Esophagus (tissue), 2 donors: ENCODE results near the gene CHCHD4. TPM values are rescaled to one million over a fixed set of nuclear protein-coding genes. Genes with fewer than 3 reads are reported as not detected.

Source experiments
- H3K27ac ChIP-seq, 2 donors: one replicate each; pipeline ENCODE4 v1.5.1; 2013; ENCODE audit warnings: low read depth in 2 of 2, mild to moderate bottlenecking in 2 of 2, inconsistent platforms in 1 of 2, low read length in 1 of 2, moderate library complexity in 1 of 2
- H3K27me3 ChIP-seq, 2 donors: one replicate each; pipeline ENCODE4 v1.6.1; 2013; ENCODE audit warnings: low read length in 2 of 2, control low read depth in 1 of 2, mild to moderate bottlenecking in 1 of 2; ENCODE audit not compliant: insufficient read depth in 2 of 2, control insufficient read depth in 1 of 2
- H3K36me3 ChIP-seq, 2 donors: one replicate each; pipeline ENCODE4 v1.6.1; 2013; ENCODE audit warnings: low read length in 1 of 2; ENCODE audit not compliant: control insufficient read depth in 2 of 2, insufficient read depth in 2 of 2
- H3K4me1 ChIP-seq, 2 donors: one replicate each; pipeline ENCODE4 v1.6.1; 2013; ENCODE audit warnings: low read length in 1 of 2; ENCODE audit not compliant: control insufficient read depth in 2 of 2, insufficient read depth in 2 of 2
- H3K4me3 ChIP-seq, 2 donors: one replicate each; pipeline ENCODE4 v1.5.1; 2013; ENCODE audit warnings: low read length in 2 of 2, mild to moderate bottlenecking in 2 of 2, low read depth in 1 of 2, moderate library complexity in 1 of 2
- H3K9me3 ChIP-seq, 2 donors: one replicate each; pipeline ENCODE4 v1.6.1; 2013; ENCODE audit warnings: mild to moderate bottlenecking in 2 of 2, low read depth in 1 of 2, low read length in 1 of 2, moderate library complexity in 1 of 2; ENCODE audit not compliant: control insufficient read depth in 2 of 2, insufficient read depth in 1 of 2
- WGBS, 2 donors: extraction: QIAGEN DNeasy Blood & Tissue Kit; methylation state at CpG; one replicate each; pipeline ENCODE4 v1.1.7; 2013; 5-methylcytosine and 5-hydroxymethylcytosine counted together
- polyA plus RNA-seq, 2 donors: library from polyadenylated mRNA; stranded (reverse); fragments of 200-250 nt; gene quantifications; one replicate each; pipeline ENCODE4 v1.2.3, GENCODE V29; 2013
- donor health status: healthy with polysubstance abuse.
- donor health status: Bipolar disorder and iron deficiency.

The CHCHD4 gene
- polyA plus RNA-seq, 2 donors, result 6.5 to 14.9 TPM

DNA sequence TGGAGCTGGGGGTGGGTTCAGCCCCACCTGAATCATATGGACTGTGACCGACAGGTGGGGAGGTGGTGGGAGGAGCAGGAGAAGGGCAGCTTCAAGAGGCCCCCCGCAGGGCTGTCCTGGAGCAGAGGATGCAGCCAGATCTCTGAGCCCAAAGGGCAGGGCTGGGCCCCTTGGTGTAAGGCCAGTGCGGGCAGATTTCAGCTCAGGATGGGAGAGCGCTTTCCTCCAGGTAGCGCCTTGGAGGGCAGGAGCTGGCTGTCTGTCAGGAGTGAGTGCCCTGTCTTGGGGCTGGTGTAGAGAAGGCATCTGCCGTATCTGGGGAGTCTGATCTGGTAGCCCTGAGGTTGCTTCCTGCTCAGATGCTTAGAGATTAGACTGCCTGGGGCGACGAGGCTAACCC lies 7.5 kb upstream of the CHCHD4 start:
- Histone ChIP-seq H3K4me1 (peaks cover 2 to 20% of the 10 kb centered on the region in 2 donors), H3K9me3 (no peaks in the 10 kb centered on the region), H3K4me3 (no peak overlapping the region), H3K36me3 (peaks cover 27 to 71% of the 10 kb centered on the region in 2 donors), H3K27me3 (no peaks in the 10 kb centered on the region), H3K27ac (no peak overlapping the region)
- 88 to 89% methylated on average over 8 of the region's 8 CpGs for WGBS, 2 donors

DNA sequence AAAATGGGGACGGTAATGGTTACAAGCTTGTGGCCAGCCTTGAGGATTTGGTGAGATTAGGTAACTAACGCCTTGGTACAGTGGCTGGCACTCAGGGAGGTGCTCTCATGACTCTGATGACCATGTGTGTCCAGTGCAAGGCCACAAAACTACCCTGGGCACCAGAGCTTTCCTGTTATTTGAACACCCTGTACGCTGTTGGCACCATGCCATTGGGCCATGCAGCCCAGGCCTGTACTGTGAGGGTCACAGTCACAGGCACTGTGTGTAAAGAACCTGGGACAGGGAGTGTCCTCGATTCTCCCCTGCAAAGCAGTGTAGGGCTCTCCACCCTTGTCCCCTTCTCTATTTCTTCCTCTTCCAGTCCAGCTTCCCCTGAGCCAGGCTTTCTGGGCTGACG lies 6.5 kb upstream of the CHCHD4 start:
- no peak overlapping the region for H3K4me3 ChIP-seq
- WGBS, 2 donors, result 77 to 80% methylated on average over 5 of the region's 5 CpGs
- no peak overlapping the region for H3K27ac ChIP-seq
- peaks cover 3 to 18% of the 10 kb centered on the region in 2 donors for H3K4me1 ChIP-seq
- H3K27me3 ChIP-seq, result no peaks in the 10 kb centered on the region
- H3K36me3 ChIP-seq, result peaks cover 27 to 69% of the 10 kb centered on the region in 2 donors
- H3K9me3 ChIP-seq, result no peaks in the 10 kb centered on the region

DNA sequence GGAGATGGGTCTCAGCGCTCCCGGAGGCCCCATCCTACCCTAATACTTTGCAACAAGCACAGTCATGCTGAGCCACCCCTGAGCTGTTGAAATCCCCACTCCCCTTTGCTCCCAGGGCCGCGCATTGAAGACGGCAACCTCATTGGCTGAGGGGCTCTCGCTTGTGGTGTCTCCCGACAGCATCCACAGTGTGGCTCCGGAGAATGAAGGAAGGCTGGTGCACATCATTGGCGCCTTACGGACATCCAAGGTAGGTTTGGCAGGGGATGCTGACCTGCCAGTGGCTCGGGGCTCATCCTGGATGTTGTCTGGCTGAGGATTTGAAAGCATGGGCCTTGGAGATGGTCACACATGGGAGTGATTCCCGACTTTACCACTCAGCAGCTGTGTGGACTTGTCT lies 6.0 kb upstream of the CHCHD4 start:
- H3K36me3 ChIP-seq, result peaks cover 27 to 66% of the 10 kb centered on the region in 2 donors
- WGBS, 2 donors, result 97% methylated on average over 12 of the region's 12 CpGs
- H3K9me3 ChIP-seq, result no peaks in the 10 kb centered on the region

DNA sequence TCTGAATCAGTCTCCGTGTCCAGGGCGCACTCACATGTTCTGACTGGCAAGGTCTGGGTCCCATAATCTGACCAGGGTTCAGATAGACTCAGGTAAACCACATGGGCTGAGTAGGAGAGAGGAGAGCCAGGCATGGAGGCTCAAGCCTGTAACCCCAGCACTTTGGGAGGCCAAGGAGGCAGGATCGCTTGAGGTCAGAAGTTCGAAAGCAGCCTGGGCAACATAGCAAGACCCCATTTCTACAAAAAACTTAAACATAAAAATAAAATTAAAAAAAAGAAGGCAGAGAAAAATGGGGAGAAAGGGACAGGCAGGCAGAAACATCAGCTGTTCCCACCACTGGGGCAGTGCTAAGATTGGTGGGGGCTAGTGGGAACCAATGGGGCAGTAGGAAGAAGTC lies 5.6 kb upstream of the CHCHD4 start:
- 94 to 96% methylated on average over 4 of the region's 4 CpGs for WGBS, 2 donors
- Histone ChIP-seq H3K36me3 (peaks cover 27 to 61% of the 10 kb centered on the region in 2 donors), H3K4me1 (peaks cover 3 to 22% of the 10 kb centered on the region in 2 donors), H3K9me3 (no peaks in the 10 kb centered on the region), H3K27ac (no peak overlapping the region), H3K4me3 (no peak overlapping the region), H3K27me3 (no peaks in the 10 kb centered on the region)

More for the DNA sequence above, 6.0 kb upstream of the CHCHD4 start:
- Histone ChIP-seq H3K4me3 (no peak overlapping the region), H3K27ac (no peak overlapping the region), H3K4me1 (peaks cover 3 to 22% of the 10 kb centered on the region in 2 donors), H3K27me3 (no peaks in the 10 kb centered on the region)

DNA sequence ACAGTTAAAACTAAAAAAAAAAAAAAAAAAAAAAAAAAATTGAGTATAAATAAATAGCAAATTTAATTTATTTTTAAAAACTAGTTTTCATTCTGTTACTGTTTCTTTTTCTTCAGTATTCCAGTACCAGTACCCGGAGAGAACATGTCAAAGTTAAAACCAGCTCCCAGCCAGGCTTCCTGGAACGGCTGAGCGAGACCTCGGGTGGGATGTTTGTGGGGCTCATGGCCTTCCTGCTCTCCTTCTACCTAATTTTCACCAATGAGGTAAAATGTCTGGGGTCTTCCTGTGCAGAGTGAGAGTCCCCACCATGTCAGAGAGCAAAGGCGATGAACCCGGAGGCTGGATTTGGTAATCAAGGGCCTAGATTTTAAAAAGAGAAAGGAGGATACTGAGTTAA lies 4.6 kb upstream of the CHCHD4 start:
- H3K9me3 ChIP-seq, result no peaks in the 10 kb centered on the region
- H3K4me1 ChIP-seq, result peaks cover 3 to 22% of the 10 kb centered on the region in 2 donors
- H3K27me3 ChIP-seq, result no peaks in the 10 kb centered on the region
- peaks cover 20 to 52% of the 10 kb centered on the region in 2 donors for H3K36me3 ChIP-seq
- H3K27ac ChIP-seq, result no peak overlapping the region
- WGBS, 2 donors, result 97 to 98% methylated on average over 6 of the region's 6 CpGs
- H3K4me3 ChIP-seq, result no peak overlapping the region

DNA sequence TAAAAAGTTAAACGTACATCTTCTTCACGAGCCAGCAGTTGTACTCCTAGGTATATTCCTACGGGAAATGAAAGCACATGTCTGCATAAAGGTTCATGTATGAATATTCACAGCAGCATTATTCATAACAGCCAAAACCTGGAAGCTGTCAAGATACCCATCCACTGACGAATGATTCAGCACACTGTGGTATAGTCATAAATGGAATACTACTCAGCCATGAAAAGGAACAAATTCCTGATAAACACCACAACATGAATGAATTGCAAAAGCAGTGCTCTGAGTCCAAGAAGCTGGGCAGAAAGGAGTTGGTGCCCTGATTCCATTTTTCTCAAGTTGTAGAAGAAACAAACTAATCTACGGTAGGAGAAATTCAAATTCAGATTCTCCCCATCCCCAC lies 4.1 kb upstream of the CHCHD4 start:
- Histone ChIP-seq H3K4me1 (peaks cover 3 to 25% of the 10 kb centered on the region in 2 donors), H3K4me3 (no peak overlapping the region), H3K9me3 (no peaks in the 10 kb centered on the region), H3K27ac (no peak overlapping the region), H3K36me3 (peaks cover 15 to 46% of the 10 kb centered on the region in 2 donors), H3K27me3 (no peaks in the 10 kb centered on the region)
- 95% methylated on average over 5 of the region's 5 CpGs for WGBS, 2 donors

DNA sequence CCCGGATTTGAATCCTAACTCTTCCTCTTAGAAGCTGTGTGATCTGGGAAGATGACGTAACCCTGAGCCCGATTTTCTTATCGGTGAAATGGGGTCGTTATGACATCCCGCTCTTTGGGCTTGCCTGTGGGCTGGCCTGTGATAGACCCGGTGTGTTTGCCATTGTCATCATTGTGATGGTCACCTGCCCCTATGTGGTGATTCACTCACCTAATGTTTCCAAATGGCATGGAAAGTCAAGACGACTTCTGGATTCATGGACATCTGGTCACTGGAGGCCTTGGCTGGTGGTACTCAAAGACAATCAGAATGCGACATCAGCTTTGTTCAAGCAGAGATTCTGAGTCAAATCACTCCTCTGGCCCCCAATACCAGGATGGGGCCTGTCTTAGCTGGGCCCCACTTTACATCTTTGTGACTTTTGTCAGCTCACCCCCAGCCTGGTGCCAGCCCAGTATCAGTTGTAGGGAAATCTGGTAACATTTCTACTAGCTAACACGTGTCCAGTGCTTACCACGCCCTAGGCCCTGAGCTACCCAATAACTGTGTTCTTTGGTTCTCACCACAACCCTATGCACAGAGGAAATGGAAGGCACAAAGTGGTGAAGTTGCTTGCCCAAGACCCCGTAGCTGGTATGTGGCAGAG lies 3.0 kb upstream of the CHCHD4 start:
- WGBS, 2 donors, result 89 to 90% methylated on average over 12 of the region's 12 CpGs
- Histone ChIP-seq H3K4me1 (peaks cover 3 to 31% of the 10 kb centered on the region in 2 donors), H3K4me3 (no peak overlapping the region), H3K9me3 (no peaks in the 10 kb centered on the region), H3K36me3 (peaks cover 8 to 36% of the 10 kb centered on the region in 2 donors), H3K27ac (no peak overlapping the region), H3K27me3 (no peaks in the 10 kb centered on the region)

DNA sequence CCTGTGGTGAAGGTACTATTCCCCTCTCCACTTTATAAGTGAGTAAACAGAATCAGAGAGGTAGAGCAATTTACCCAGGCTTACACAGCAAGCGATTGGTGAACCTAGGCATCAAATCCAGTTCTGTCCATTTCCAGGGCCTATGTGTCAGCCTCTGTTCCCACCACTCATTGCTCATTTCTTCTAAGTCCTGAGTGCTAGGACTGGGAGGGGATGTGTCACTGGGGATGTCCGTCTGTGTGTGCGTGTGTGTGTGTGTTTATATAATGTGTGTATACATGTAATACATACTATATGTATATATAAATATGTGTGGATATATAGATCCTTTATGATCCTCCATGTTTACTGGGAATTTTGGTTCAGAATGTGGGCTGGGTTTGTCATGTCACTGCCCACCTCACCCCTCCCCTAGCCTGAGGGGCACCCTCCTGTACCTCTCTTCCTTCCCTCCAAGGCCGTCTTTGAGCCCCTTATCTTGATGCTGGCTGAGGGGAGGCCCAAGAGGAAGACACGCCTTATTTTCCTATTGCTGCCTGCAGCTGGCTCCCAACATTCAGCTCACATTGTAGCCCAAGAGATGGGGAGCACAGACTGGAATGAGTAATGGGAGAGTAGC lies 2.3 kb upstream of the CHCHD4 start:
- H3K36me3 ChIP-seq, result peaks cover 8 to 30% of the 10 kb centered on the region in 2 donors
- H3K4me1 ChIP-seq, result peaks cover 5 to 37% of the 10 kb centered on the region in 2 donors
- WGBS, 2 donors, result 68 to 72% methylated on average over 5 of the region's 5 CpGs
- H3K4me3 ChIP-seq, result peak overlapping the region in 1 of 2 donors; percentile 87
- H3K9me3 ChIP-seq, result no peaks in the 10 kb centered on the region
- H3K27me3 ChIP-seq, result no peaks in the 10 kb centered on the region
- peak overlapping the region; percentile 89 to 94 for H3K27ac ChIP-seq

DNA sequence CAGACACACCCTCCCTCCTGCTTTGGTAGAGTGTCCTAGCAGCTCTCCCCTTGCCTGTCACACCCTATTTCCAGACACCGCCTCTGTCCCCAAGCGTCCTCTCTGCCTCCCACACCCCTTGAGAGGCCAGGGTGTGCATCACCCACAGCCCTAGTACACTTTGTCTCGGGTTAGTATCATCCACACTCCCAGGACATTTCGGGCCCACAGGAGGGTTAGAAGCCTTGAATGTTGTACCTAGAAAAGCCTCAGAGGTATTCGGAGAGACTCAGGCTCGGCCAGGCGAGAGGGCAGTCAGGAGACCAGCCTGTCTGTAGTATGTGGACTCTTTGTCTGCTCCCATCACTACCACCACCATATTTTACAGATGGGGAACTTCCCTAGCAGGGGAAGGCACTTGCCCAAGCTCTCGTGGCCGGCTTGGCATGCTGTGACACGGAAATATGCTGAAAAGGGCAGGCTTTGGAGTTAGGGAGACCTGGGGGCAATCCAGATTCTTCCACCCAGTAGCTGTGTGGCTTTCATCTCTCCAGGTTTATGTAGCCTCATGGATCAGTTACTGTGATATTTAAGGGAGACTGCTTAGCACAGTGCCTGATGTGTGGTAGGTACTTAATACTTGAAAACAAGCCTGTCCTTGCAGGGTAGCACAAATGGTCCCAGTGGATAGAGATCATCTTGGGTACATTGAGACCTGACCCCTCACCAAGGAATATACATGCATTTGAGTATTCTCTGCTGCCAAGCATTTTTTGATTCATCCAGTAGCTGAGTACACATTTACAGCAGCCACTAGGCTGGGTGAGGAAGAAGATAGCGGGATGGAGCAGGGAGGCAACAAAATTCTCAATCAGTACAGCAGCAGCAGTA lies 1.6 kb upstream of the CHCHD4 start:
- WGBS, 2 donors, result 26 to 36% methylated on average over 11 of the region's 11 CpGs
- no peaks in the 10 kb centered on the region for H3K9me3 ChIP-seq
- H3K36me3 ChIP-seq, result peaks cover 8 to 22% of the 10 kb centered on the region in 2 donors
- peak overlapping the region; percentile 89 to 94 for H3K27ac ChIP-seq
- peaks cover 5 to 37% of the 10 kb centered on the region in 2 donors for H3K4me1 ChIP-seq
- H3K27me3 ChIP-seq, result no peaks in the 10 kb centered on the region
- peak overlapping the region; percentile 77 to 87 for H3K4me3 ChIP-seq
